Measurements from ENCODE around the gene POLR3E. TPM values are rescaled to one million over a fixed set of nuclear protein-coding genes. Genes with fewer than 3 reads are reported as not detected.

POLR3E gene
- total RNA-seq, 1 experiment from 2014 or later: 70.8 TPM

GRCh38 chr16:22325598-22326368 lies 28.6 kb downstream of the POLR3E start:
- no peaks in the 10 kb centered on the region for H3K4me1 Mint-ChIP-seq (ENCODE audit: low read depth, unreplicated experiment)
- BruUV-seq (replicated peaks): no TSS peak
- no peak for DNase-seq
- CTCF ChIA-PET: no interaction called here
- TF ChIP-seq, protein P1, sequence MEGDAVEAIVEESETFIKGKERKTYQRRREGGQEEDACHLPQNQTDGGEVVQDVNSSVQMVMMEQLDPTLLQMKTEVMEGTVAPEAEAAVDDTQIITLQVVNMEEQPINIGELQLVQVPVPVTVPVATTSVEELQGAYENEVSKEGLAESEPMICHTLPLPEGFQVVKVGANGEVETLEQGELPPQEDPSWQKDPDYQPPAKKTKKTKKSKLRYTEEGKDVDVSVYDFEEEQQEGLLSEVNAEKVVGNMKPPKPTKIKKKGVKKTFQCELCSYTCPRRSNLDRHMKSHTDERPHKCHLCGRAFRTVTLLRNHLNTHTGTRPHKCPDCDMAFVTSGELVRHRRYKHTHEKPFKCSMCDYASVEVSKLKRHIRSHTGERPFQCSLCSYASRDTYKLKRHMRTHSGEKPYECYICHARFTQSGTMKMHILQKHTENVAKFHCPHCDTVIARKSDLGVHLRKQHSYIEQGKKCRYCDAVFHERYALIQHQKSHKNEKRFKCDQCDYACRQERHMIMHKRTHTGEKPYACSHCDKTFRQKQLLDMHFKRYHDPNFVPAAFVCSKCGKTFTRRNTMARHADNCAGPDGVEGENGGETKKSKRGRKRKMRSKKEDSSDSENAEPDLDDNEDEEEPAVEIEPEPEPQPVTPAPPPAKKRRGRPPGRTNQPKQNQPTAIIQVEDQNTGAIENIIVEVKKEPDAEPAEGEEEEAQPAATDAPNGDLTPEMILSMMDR (IDR thresholded peaks at IDR 0.05; ENCODE audit: insufficient read depth in 1 of 2, low read depth in 1 of 2, low read length in 1 of 2, severe bottlenecking in 1 of 2, unreplicated experiment in 1 of 2): no peak
- H3K27ac Mint-ChIP-seq (ENCODE audit: unreplicated experiment): no peak overlapping the region
- Histone ChIP-seq H3K27me3 (replicated peaks; ENCODE audit: control insufficient read depth, insufficient read depth, low read length) (no peaks in the 10 kb centered on the region), H3K4me1 (no peaks in the 10 kb centered on the region), H3K36me3 (ENCODE audit: control insufficient read depth, insufficient read depth, low read length) (peaks cover 4% of the 10 kb centered on the region), H3K9me3 (no peaks in the 10 kb centered on the region), H3K4me3 (ENCODE audit: low read depth, low read length) (no peak overlapping the region)
- POLR2A ChIA-PET: no interaction called here
- peaks cover 75% of the 10 kb centered on the region for H3K36me3 Mint-ChIP-seq (ENCODE audit: insufficient read depth, unreplicated experiment)
- intact Hi-C loops (cut with micrococcal nuclease; ENCODE audit: unreplicated experiment): no loop called here
- no peaks in the 10 kb centered on the region for H3K27me3 Mint-ChIP-seq (ENCODE audit: insufficient read depth, unreplicated experiment)
- H3K9me3 Mint-ChIP-seq (ENCODE audit: unreplicated experiment): no peaks in the 10 kb centered on the region
- H3K4me3 Mint-ChIP-seq (ENCODE audit: unreplicated experiment): no peak overlapping the region

DNA sequence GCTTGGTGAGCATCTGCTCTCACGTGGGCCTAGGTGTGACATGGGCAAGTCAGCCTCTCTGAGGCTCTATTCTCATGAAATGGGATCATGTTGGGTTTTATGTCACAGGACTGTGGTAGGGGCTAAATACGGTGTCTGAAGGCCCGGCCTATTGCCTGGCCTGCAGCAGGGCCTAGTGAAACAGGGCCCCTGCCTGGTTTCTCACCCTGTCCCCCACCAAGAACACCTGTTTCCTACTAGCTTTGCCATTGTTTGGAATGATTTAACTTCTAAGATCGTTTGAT lies 29.1 kb downstream of the POLR3E start:
- CTCF ChIA-PET: no interaction called here

DNA sequence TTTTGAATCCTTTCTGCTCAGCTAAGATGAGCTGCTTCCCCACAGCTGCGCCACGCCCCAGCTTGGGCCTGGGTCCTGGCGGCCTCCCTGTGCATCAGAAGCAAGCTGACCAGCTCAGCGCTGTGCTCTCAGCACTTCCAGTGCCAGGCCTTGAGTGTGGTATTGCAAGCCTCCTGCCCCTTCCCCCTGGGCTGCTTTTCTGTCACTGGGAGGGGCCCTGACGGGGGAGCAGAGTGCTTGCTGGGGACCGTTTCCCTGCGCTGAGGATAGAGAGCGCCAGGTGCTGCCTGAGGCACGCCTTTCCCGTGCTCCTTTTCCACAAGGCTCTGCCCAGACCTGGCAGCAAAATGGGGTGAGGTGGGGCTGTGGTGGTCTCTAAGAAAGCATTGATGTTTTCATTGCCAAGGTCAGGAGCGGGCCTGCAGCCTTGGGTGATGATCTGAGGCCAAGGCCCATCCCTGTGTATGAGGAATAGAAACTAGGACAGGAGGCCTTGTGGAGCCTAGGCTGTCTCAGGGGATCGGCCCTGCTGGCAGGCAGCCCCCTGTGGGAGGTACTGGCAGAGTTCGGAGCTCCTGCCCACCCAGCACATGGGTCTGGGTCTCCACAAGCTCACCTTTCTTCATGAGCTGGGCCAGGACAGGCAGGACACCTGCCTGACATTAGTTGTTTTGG lies 29.7 kb downstream of the POLR3E start:
- H3K4me1 ChIP-seq: no peaks in the 10 kb centered on the region
- H3K4me3 Mint-ChIP-seq (ENCODE audit: unreplicated experiment): no peak overlapping the region
- H3K27ac Mint-ChIP-seq (ENCODE audit: unreplicated experiment): no peak overlapping the region
- peaks cover 79% of the 10 kb centered on the region for H3K36me3 Mint-ChIP-seq (ENCODE audit: insufficient read depth, unreplicated experiment)
- no peaks in the 10 kb centered on the region for H3K9me3 ChIP-seq
- H3K27me3 Mint-ChIP-seq (ENCODE audit: insufficient read depth, unreplicated experiment): no peaks in the 10 kb centered on the region
- TF ChIP-seq, protein P1 (IDR thresholded peaks at IDR 0.05; ENCODE audit: insufficient read depth in 1 of 2, low read depth in 1 of 2, low read length in 1 of 2, severe bottlenecking in 1 of 2, unreplicated experiment in 1 of 2): no peak
- CTCF ChIA-PET: no interaction called here
- POLR2A ChIA-PET: no interaction called here
- H3K27me3 ChIP-seq (replicated peaks; ENCODE audit: control insufficient read depth, insufficient read depth, low read length): no peaks in the 10 kb centered on the region
- no peaks in the 10 kb centered on the region; the same call in none of the 2 replicates for H3K36me3 ChIP-seq (ENCODE audit: control insufficient read depth, insufficient read depth, low read length)
- no peaks in the 10 kb centered on the region for H3K4me1 Mint-ChIP-seq (ENCODE audit: low read depth, unreplicated experiment)
- H3K4me3 ChIP-seq (ENCODE audit: low read depth, low read length): no peak overlapping the region
- H3K9me3 Mint-ChIP-seq (ENCODE audit: unreplicated experiment): no peaks in the 10 kb centered on the region
- DNase-seq: no peak
- intact Hi-C loops (cut with micrococcal nuclease; ENCODE audit: unreplicated experiment): no loop called here
- no TSS peak for BruUV-seq (replicated peaks)

More for the DNA sequence above, 29.1 kb downstream of the POLR3E start:
- H3K27ac Mint-ChIP-seq (ENCODE audit: unreplicated experiment): no peak overlapping the region
- intact Hi-C loops (cut with micrococcal nuclease; ENCODE audit: unreplicated experiment): no loop called here
- POLR2A ChIA-PET: no interaction called here
- no peak overlapping the region for H3K4me3 ChIP-seq (ENCODE audit: low read depth, low read length)
- peaks cover 4% of the 10 kb centered on the region for H3K36me3 ChIP-seq (ENCODE audit: control insufficient read depth, insufficient read depth, low read length)
- no peak for DNase-seq
- H3K4me3 Mint-ChIP-seq (ENCODE audit: unreplicated experiment): no peak overlapping the region
- no peaks in the 10 kb centered on the region for H3K27me3 ChIP-seq (replicated peaks; ENCODE audit: control insufficient read depth, insufficient read depth, low read length)
- TF ChIP-seq, protein P1 (IDR thresholded peaks at IDR 0.05; ENCODE audit: insufficient read depth in 1 of 2, low read depth in 1 of 2, low read length in 1 of 2, severe bottlenecking in 1 of 2, unreplicated experiment in 1 of 2): no peak
- H3K4me1 Mint-ChIP-seq (ENCODE audit: low read depth, unreplicated experiment): no peaks in the 10 kb centered on the region
- H3K27me3 Mint-ChIP-seq (ENCODE audit: insufficient read depth, unreplicated experiment): no peaks in the 10 kb centered on the region
- H3K9me3 Mint-ChIP-seq (ENCODE audit: unreplicated experiment): no peaks in the 10 kb centered on the region
- H3K4me1 ChIP-seq: no peaks in the 10 kb centered on the region
- H3K36me3 Mint-ChIP-seq (ENCODE audit: insufficient read depth, unreplicated experiment): peaks cover 75% of the 10 kb centered on the region
- no peaks in the 10 kb centered on the region for H3K9me3 ChIP-seq
- no TSS peak for BruUV-seq (replicated peaks)
